GM15510 (cell line): Measurements from ENCODE around the gene MGLL.

ENCODE experiments used
- POLR2A ChIP-seq: IDR thresholded peaks from 3 replicates; pipeline ENCODE4 v1.6.1; 2011; ENCODE audit warnings: borderline replicate concordance; ENCODE audit not compliant: insufficient read length; ENCODE audit errors: extremely low read depth

MGLL gene

GRCh38 chr3:127706785-127707351 lies 115.4 kb downstream of the MGLL start:
- no peak for TF ChIP-seq POLR2A

DNA sequence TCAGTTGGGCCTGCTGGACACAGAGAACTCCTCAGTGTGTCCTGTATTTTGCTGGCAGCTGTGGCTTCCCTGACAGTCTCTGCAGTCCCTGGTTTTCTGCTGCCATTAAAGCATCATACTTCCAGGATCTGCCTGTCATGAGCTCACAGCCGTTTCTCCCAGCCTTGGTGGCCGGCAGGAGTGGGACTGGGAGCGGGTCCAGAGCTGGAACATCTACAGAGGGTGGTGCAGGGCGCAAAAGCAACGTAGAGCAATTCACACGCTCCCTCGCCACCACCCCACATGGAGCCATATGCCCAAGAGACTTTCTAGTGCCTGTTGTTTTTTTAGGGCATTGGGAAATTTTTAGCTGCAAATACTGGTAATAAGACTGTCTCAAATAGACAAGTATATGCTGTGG lies 116.0 kb downstream of the MGLL start:
- TF ChIP-seq POLR2A, result no peak

- no peak for TF ChIP-seq POLR2A
Measured at GRCh38 chr3:127702151-127702578, 120.2 kb downstream of the MGLL start.

- TF ChIP-seq POLR2A, result no peak
Measured at GRCh38 chr3:127701280-127701911, 120.9 kb downstream of the MGLL start.

DNA sequence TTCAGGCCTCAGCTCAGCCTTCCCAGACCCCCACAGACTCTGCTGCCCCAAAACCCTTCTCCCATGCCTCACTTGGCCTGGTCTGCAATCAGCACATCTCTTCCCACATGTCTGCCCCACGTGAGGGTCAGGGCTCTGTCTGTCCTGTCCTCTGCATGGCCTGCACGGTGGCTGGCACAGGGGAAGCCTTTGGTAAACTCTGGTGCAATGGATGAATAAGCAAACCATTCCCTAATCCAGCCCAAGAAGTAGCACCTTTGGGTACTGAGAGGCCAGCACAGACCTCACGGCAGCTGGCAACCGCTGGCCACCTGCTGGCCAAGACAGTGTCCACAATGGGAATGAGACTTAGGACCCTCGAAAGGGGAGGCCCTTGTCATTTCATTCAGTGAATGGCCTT lies 121.9 kb downstream of the MGLL start:
- TF ChIP-seq POLR2A, result no peak

DNA sequence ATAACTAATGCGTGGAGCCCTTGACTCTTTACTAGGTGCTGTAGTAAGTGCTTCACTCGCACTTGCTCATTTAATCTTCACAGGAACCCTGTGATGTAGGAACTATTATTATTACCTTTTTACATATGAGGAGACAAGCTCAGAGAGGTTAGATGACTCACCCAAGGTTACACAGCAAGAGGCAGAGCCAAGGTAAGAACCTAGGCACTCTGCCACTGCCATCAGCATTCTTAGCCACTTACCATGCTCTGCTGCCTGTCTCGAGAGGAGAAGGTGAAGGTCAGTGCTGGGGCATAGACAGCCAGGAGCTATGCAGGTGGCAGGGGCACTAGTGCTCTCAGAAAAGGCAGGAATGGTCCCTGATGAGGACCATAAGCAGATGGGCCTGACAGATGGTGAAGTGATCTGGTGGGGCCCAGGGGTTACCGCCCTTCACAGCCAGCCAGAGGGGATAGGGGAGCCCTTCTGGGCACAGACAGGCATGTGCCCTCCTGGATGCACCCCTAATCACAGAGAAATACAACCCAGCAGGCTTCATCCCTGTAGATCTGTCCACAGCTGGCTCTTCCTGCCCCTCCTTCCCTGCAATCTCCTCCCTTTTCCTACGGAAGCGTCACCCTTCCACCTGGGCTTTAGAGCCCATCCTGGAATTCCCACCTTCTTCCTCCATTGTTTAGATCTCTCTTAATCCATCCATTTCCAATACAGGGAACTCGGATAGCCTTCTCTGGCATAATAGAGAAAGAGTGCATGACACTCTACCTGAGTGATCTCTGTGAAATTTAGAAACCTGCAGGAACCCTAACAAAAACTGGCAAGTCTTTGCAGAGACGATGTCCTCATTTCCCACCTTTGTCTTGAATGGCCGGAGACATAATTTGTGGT lies 122.7 kb downstream of the MGLL start:
- no peak for TF ChIP-seq POLR2A

- TF ChIP-seq POLR2A, result no peak
Measured at GRCh38 chr3:127698691-127699415, 123.5 kb downstream of the MGLL start.

GRCh38 chr3:127698286-127698685 lies 124.0 kb downstream of the MGLL start:
- TF ChIP-seq POLR2A, result no peak

DNA sequence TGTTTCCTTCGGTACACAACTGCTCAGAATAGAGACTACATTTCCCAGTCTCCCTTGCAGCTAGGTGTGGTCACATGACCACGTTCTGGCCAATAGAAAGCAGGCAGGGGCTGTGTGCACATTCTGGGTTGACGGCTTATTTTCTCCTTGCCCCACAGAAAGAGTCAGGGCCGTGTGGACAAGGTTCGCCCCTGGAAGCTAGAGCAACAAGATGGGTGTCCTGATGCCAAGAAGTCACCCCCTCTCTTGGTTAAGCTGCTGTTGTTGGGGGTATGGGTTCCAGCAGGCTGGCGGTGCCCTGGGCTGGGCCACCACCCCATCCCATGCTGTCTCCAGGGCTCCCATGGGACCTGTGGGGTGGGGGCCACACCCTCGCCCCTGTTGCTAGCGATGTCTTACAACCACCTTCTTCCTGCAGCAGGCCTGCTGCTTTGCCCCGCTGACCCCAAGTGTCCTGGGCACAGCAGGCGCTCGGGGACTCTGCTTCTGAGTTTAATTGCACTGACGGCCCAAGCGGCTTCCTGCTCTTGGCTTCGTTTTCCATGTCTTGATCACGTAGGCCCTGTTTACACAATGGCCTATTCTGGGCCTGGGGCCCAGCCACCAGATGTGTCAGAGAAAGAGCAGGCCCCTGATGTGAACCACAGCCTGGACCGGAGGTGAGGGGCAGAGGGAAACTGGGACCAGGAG lies 124.6 kb downstream of the MGLL start:
- TF ChIP-seq POLR2A, result no peak

GRCh38 chr3:127694467-127695215 lies 127.7 kb downstream of the MGLL start:
- no peak for TF ChIP-seq POLR2A

DNA sequence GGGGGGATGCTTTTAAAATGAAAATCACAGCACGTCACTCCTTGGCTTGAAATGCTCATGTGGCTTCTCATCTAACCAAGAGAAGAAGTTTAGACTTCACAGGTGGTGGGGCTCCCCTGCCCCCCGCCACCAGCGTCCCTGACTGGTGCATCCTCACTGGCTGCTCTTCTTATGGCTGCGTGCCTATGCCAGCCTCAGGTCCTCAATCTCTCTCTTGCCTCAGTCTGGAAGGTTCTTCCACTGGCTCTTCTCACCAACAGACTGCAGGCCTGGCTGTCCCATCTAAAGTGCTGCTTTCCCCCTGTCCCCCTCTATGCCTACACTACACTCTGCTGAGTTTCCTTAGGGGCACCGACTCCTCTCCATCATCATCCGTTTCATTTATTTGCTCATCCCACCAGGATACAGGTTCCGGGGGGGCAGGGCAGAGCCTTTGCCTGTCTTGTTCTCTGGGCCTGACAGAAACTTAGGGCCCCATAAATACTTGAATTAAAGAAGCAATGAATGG lies 128.9 kb downstream of the MGLL start:
- TF ChIP-seq POLR2A, result no peak

- TF ChIP-seq POLR2A, result no peak
Measured at GRCh38 chr3:127692501-127693335, 129.6 kb downstream of the MGLL start.

GRCh38 chr3:127691974-127692373 lies 130.3 kb downstream of the MGLL start:
- no peak for TF ChIP-seq POLR2A
